ENCODE data around the gene LHFPL3.
"Not testable (repeated sequence)": the region's sequence is repeated elsewhere in the genome, so short reads cannot be mapped to it uniquely, and the experiment has no call there.

The LHFPL3 gene

DNA sequence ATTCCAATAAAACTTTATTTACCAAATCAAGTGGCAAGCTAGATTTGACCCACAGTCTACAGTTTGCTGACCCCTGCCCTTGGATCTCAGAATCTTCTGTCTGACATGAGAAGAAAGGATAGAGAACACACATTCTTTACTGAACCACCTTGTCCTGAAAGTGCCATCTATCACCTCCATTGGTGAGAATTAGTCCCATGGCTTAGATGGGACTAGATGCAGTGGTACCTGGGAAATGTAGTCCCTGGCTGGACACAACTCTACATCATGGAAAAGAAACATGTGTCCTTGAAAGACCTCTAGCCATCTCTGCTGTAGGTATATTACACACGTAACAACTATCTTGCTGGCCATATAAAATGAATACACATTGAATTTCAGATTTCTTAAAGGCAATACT, 336.2 kb downstream of the LHFPL3 start:
- no peak overlapping the region for H3K27ac ChIP-seq
- TF ChIP-seq ZFX (IDR thresholded peaks at IDR 0.05): no peak
- TF ChIP-seq, protein P1, sequence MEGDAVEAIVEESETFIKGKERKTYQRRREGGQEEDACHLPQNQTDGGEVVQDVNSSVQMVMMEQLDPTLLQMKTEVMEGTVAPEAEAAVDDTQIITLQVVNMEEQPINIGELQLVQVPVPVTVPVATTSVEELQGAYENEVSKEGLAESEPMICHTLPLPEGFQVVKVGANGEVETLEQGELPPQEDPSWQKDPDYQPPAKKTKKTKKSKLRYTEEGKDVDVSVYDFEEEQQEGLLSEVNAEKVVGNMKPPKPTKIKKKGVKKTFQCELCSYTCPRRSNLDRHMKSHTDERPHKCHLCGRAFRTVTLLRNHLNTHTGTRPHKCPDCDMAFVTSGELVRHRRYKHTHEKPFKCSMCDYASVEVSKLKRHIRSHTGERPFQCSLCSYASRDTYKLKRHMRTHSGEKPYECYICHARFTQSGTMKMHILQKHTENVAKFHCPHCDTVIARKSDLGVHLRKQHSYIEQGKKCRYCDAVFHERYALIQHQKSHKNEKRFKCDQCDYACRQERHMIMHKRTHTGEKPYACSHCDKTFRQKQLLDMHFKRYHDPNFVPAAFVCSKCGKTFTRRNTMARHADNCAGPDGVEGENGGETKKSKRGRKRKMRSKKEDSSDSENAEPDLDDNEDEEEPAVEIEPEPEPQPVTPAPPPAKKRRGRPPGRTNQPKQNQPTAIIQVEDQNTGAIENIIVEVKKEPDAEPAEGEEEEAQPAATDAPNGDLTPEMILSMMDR (conservative IDR thresholded peaks at IDR 0.05): no peak

DNA sequence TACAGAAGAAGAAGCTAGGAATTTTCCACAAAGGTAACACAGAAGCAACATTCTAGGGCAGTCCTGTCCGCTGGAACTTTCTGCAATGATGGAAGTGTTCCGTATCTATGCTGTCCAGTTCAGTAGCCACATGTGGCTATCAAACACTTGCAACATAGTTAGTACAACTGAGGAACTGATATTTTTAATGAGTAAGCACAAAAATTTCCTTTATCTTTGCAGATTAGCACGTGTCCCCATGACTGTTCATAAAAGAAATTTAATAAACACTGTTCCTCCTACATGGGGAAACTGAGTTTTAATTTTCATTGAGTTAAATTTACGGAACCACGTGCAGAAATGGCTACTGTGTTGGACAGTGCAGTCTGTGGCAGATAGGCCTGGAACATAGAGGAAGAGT, 349.2 kb downstream of the LHFPL3 start:
- no peak overlapping the region for H3K27ac ChIP-seq
- no peak for TF ChIP-seq ZFX (IDR thresholded peaks at IDR 0.05)
- TF ChIP-seq, protein P1 (conservative IDR thresholded peaks at IDR 0.05): no peak

DNA sequence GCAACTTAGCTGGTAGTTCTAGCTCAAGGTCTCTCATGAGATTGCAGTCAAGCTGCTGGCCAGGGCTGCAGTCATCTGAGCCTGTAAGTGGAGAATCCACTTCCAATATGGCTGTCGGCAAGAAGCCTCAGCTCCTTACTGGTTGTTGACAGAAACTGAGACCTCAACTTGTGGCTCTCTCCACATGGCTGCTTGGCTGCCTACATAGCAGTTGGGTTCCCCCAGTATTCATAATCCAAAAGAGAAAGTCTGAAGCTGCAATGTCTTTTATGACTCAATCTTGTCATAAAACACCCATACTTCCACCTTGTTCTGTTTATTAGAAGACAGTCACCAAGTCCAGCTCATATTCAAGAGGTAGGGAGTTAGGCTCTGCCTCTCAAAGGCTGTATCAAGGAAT, 350.7 kb downstream of the LHFPL3 start:
- TF ChIP-seq, protein P1 (conservative IDR thresholded peaks at IDR 0.05): no peak
- no peak for TF ChIP-seq ZFX (IDR thresholded peaks at IDR 0.05)
- no peak overlapping the region for H3K27ac ChIP-seq

DNA sequence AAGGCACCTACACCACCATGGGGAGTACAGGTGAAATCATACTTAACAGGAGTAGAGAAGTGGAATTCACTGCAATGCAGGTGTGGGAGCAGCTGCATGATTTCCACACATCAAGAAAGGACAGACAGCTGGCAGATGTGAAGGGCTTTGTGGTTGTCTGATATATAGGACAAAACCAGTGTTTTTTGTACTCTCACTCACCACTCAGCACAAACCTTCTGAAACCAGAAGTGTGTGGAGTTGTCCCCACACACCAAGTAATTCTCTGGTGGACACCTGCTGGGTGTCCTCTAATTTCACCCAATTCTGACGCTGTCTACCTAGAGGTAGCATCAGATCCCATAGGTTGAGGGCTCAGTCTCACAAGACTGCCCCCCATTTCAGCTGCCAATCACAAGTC, 357.9 kb downstream of the LHFPL3 start:
- TF ChIP-seq, protein P1 (conservative IDR thresholded peaks at IDR 0.05): no peak
- no peak for TF ChIP-seq ZFX (IDR thresholded peaks at IDR 0.05)
- no peak overlapping the region for H3K27ac ChIP-seq

DNA sequence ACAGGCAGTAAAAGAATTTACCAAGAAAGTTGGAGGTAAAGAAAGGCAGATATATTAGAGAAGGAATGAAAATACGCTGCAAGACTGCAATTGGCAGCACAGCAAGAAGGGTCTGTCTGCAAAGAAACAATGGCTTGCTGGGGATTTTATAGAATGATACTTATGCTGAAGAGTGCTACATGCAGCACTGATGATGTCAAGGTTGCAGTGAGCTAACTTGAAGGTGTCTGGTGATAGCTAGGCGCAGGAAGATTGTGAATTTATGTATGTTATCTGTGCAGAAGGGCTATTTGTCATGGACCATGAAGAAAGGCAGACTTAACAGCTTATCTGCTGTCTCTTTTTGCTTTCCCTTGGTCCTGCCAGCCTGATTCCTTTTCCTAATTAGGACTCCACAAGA, 366.3 kb downstream of the LHFPL3 start:
- no peak overlapping the region for H3K27ac ChIP-seq
- no peak for TF ChIP-seq ZFX (IDR thresholded peaks at IDR 0.05)
- TF ChIP-seq, protein P1 (conservative IDR thresholded peaks at IDR 0.05): no peak

DNA sequence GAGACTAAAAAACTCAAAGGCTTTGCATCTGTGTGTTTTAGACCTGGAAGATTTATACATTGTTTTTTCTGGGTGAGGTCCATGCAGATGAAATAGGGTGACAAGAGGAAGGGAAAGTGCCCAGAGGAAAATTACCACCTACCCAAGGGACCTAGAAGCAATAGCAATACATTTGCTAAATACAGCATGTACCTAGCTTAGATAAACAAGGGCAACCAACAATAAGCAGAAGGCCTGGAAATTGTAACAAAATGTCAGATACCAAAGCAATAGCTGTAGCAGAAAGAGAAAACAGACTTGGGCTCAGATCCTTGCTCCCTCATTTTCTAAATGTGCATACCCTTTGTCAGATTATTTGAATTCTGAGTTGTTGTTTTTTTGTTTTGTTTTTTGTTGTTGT, 367.2 kb downstream of the LHFPL3 start:
- TF ChIP-seq, protein P1 (conservative IDR thresholded peaks at IDR 0.05): no peak
- TF ChIP-seq ZFX (IDR thresholded peaks at IDR 0.05): no peak
- no peak overlapping the region for H3K27ac ChIP-seq

DNA sequence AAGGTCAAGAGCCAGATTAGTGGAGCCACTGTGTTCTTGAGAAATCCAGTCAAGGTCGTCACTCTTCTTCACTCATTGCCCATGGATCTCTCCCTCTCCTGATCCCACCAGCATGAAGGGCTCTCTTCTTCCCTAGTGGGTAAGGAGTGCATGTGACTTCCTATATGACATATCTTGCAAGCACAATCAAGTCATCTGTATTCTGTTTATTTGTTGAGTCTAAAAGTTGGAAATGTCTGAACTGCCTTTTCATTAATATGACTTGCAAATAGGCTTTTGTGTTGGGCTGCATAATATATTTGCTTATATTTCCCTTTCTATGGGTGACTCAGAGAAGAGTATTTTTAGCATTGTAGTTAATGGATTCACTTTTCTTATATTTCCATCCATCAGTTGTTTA, 371.9 kb downstream of the LHFPL3 start:
- H3K27ac ChIP-seq: no peak overlapping the region
- TF ChIP-seq, protein P1 (conservative IDR thresholded peaks at IDR 0.05): no peak
- no peak for TF ChIP-seq ZFX (IDR thresholded peaks at IDR 0.05)

DNA sequence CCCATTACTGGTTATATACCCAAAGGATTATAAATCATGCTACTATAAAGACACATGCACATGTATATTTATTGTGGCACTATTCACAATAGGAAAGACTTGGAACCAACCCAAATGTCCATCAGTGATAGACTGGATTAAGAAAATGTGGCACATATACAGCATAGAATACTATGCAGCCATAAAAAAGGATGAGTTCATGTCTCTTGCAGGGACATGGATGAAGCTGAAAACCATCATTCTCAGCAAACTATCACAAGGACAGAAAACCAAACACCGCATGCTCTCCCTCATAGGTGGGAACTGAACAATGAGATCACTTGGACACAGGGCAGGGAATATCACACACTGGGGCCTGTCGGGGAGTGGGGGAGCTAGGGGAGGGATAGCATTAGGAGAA, 392.6 kb downstream of the LHFPL3 start:
- H3K27ac ChIP-seq: not testable (repeated sequence)

Data from C4-2B (cell line).